NCI-H187 (cell line): ENCODE data around the gene MAP3K13.

Experiments
- DNase-seq, 2 experiments: peaks; one replicate each; lab custom pipeline; 2025; lab: John Stamatoyannopoulos, UW

The MAP3K13 gene

GRCh38 chr3:185508335-185508991, 145.5 kb downstream of the MAP3K13 start:
- DNase-seq = no peak

- DNase-seq = no peak
Measured at GRCh38 chr3:185511711-185512110, 148.8 kb downstream of the MAP3K13 start.

GRCh38 chr3:185517387-185518130, 154.6 kb downstream of the MAP3K13 start:
- DNase-seq = no peak

GRCh38 chr3:185519021-185519420, 156.1 kb downstream of the MAP3K13 start:
- no peak for DNase-seq

- DNase-seq = no peak
Measured at GRCh38 chr3:185521349-185522138, 158.6 kb downstream of the MAP3K13 start.

- DNase-seq = no peak
Measured at GRCh38 chr3:185526349-185526951, 163.5 kb downstream of the MAP3K13 start.

- no peak for DNase-seq
Measured at GRCh38 chr3:185527364-185527763, 164.4 kb downstream of the MAP3K13 start.

GRCh38 chr3:185528532-185528931, 165.6 kb downstream of the MAP3K13 start:
- no peak for DNase-seq

- DNase-seq = no peak
Measured at GRCh38 chr3:185530856-185531255, 167.9 kb downstream of the MAP3K13 start.

GRCh38 chr3:185532901-185533300, 170.0 kb downstream of the MAP3K13 start:
- no peak for DNase-seq

- DNase-seq = no peak
Measured at GRCh38 chr3:185534511-185534910, 171.6 kb downstream of the MAP3K13 start.

- DNase-seq = no peak
Measured at GRCh38 chr3:185537369-185537970, 174.5 kb downstream of the MAP3K13 start.
